Measurements from ENCODE around the gene LARGE1. TPM values are rescaled to one million over a fixed set of nuclear protein-coding genes. Genes with fewer than 3 reads are reported as not detected.

LARGE1 gene
- total RNA-seq, 1 experiment from 2014 or later: 1.3 TPM

GRCh38 chr22:33873666-33874065 lies 46.6 kb downstream of the LARGE1 start:
- no peak for ATAC-seq
- ChIA-PET POLR2A (ENCODE audit: unreplicated experiment) (no interaction called here), CTCF (no interaction called here)
- H3K9ac ChIP-seq (ENCODE audit: low read length): no peak overlapping the region
- TF ChIP-seq CTCF (conservative IDR thresholded peaks at IDR 0.05; ENCODE audit: low read depth, low read length): no peak
- no peak for TF ChIP-seq EZH2phosphoT487 (IDR thresholded peaks at IDR 0.05; ENCODE audit: borderline replicate concordance, low read length)
- TF ChIP-seq EZH2 (IDR thresholded peaks at IDR 0.05; ENCODE audit: low read length, unreplicated experiment): no peak
- no peaks in the 10 kb centered on the region for H3K36me3 ChIP-seq (ENCODE audit: low read depth, low read length)
- H3K4me3 ChIP-seq (ENCODE audit: low read length): no peak overlapping the region
- no peaks in the 10 kb centered on the region for H3F3A ChIP-seq (ENCODE audit: low read length, unreplicated experiment)
- H3K9me2 ChIP-seq (replicated peaks; ENCODE audit: low read length): no peaks in the 10 kb centered on the region
- H3K9me3 ChIP-seq (ENCODE audit: low read length): no peaks in the 10 kb centered on the region
- H2AFZ ChIP-seq (ENCODE audit: low read length): no peak overlapping the region
- H3K27ac ChIP-seq (ENCODE audit: low read length): no peak overlapping the region
- intact Hi-C loops (cut with micrococcal nuclease): no loop called here
- no peaks in the 10 kb centered on the region for H3K4me1 ChIP-seq (ENCODE audit: insufficient read depth, low read length)
- no peak for DNase-seq
- H4K20me1 ChIP-seq (ENCODE audit: low read length): no peaks in the 10 kb centered on the region
- no peak overlapping the region for H3K4me2 ChIP-seq (ENCODE audit: low read length)
- BruUV-seq (replicated peaks): no TSS peak
- no peaks in the 10 kb centered on the region for H3K79me2 ChIP-seq (ENCODE audit: low read length)
- no peaks in the 10 kb centered on the region for H3K27me3 ChIP-seq (ENCODE audit: low read length)

DNA sequence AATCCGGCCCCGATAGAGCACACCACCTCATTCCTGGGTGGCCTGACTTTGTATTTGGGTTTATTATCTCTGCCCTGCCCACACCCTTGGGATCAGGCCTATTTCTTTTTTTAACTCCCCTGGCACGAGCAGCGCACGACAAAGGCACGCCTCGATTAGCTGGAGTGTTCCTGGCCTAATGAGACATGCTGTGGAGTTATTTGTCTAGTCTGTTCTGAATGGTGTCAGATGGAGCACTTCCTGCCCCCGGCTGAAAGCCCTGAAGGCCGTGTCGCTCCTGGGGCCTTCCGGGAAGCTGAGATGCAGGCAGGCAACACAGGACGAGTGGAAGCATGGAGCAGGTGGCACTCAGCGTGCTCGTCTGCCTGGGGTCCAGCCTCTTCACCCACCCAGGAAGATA lies 47.1 kb downstream of the LARGE1 start:
- Histone ChIP-seq H3K4me3 (ENCODE audit: low read length) (no peak overlapping the region), H3K4me1 (ENCODE audit: insufficient read depth, low read length) (no peaks in the 10 kb centered on the region), H3K79me2 (ENCODE audit: low read length) (no peaks in the 10 kb centered on the region), H3K9me2 (replicated peaks; ENCODE audit: low read length) (no peaks in the 10 kb centered on the region), H3K27ac (ENCODE audit: low read length) (no peak overlapping the region), H2AFZ (ENCODE audit: low read length) (no peak overlapping the region), H3K9ac (ENCODE audit: low read length) (no peak overlapping the region), H3K9me3 (ENCODE audit: low read length) (no peaks in the 10 kb centered on the region), H3K36me3 (ENCODE audit: low read depth, low read length) (no peaks in the 10 kb centered on the region), H3K4me2 (ENCODE audit: low read length) (no peak overlapping the region), H3K27me3 (ENCODE audit: low read length) (no peaks in the 10 kb centered on the region), H3F3A (ENCODE audit: low read length, unreplicated experiment) (no peaks in the 10 kb centered on the region), H4K20me1 (ENCODE audit: low read length) (no peaks in the 10 kb centered on the region)
- no peak for ATAC-seq
- no peak for DNase-seq
- POLR2A ChIA-PET (ENCODE audit: unreplicated experiment): no interaction called here
- CTCF ChIA-PET: no interaction called here
- TF ChIP-seq EZH2 (IDR thresholded peaks at IDR 0.05; ENCODE audit: low read length, unreplicated experiment) (no peak), CTCF (conservative IDR thresholded peaks at IDR 0.05; ENCODE audit: low read depth, low read length) (no peak), EZH2phosphoT487 (IDR thresholded peaks at IDR 0.05; ENCODE audit: borderline replicate concordance, low read length) (no peak)
- BruUV-seq (replicated peaks): no TSS peak
- intact Hi-C loops (cut with micrococcal nuclease): no loop called here

- intact Hi-C loops (cut with micrococcal nuclease): no loop called here
- POLR2A ChIA-PET (ENCODE audit: unreplicated experiment): no interaction called here
- no peaks in the 10 kb centered on the region for H3K9me3 ChIP-seq (ENCODE audit: low read length)
- ATAC-seq: no peak
- H3K9ac ChIP-seq (ENCODE audit: low read length): no peak overlapping the region
- no TSS peak for BruUV-seq (replicated peaks)
- no peak for TF ChIP-seq EZH2phosphoT487 (IDR thresholded peaks at IDR 0.05; ENCODE audit: borderline replicate concordance, low read length)
- no peak for TF ChIP-seq CTCF (conservative IDR thresholded peaks at IDR 0.05; ENCODE audit: low read depth, low read length)
- no peak for TF ChIP-seq EZH2 (IDR thresholded peaks at IDR 0.05; ENCODE audit: low read length, unreplicated experiment)
- no peaks in the 10 kb centered on the region for H3K4me1 ChIP-seq (ENCODE audit: insufficient read depth, low read length)
- H3K79me2 ChIP-seq (ENCODE audit: low read length): no peaks in the 10 kb centered on the region
- no peaks in the 10 kb centered on the region for H4K20me1 ChIP-seq (ENCODE audit: low read length)
- CTCF ChIA-PET: no interaction called here
- no peaks in the 10 kb centered on the region for H3F3A ChIP-seq (ENCODE audit: low read length, unreplicated experiment)
- H3K4me2 ChIP-seq (ENCODE audit: low read length): no peak overlapping the region
- H3K4me3 ChIP-seq (ENCODE audit: low read length): no peak overlapping the region
- no peak for DNase-seq
- no peaks in the 10 kb centered on the region for H3K36me3 ChIP-seq (ENCODE audit: low read depth, low read length)
- no peak overlapping the region for H3K27ac ChIP-seq (ENCODE audit: low read length)
- no peak overlapping the region for H2AFZ ChIP-seq (ENCODE audit: low read length)
- H3K27me3 ChIP-seq (ENCODE audit: low read length): no peaks in the 10 kb centered on the region
- H3K9me2 ChIP-seq (replicated peaks; ENCODE audit: low read length): no peaks in the 10 kb centered on the region
Measured at GRCh38 chr22:33871935-33872334, 48.3 kb downstream of the LARGE1 start.
